ENCODE results near the gene TMCO5A.
A peak's percentile ranks its signal among the peaks of the same experiment; 100 is the strongest.
"Not testable (repeated sequence)": the region's sequence is repeated elsewhere in the genome, so short reads cannot be mapped to it uniquely, and the experiment has no call there.

TMCO5A gene

DNA sequence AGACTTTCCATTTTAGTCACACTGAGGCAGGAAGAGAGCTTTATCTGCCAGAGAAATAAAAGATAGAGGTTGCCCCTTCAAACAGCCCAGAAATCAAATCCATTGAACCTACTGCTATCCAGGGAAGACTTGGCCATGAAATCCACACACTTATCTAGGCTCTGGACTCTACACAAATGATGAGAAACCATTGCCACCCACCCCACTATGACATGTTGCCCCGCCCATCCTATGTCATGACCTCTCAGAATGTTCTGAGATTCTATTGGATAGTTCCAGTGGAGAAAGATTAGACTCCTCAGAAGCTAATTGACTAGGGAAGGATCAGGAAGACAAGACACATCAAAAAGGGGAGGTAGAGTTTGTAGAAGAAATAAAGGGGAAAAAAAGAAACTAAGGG lies at the start of gene TMCO5A:
TSS of gene TMCO5A (plus strand) at position 301 of the 400 bp plus-strand sequence. CDS start 1,684 bp downstream, outside the sequence.
- no peak for DNase-seq

GRCh38 chr15:37885651-37886050 lies 48.8 kb upstream of the TMCO5A start:
- no peak for DNase-seq

DNA sequence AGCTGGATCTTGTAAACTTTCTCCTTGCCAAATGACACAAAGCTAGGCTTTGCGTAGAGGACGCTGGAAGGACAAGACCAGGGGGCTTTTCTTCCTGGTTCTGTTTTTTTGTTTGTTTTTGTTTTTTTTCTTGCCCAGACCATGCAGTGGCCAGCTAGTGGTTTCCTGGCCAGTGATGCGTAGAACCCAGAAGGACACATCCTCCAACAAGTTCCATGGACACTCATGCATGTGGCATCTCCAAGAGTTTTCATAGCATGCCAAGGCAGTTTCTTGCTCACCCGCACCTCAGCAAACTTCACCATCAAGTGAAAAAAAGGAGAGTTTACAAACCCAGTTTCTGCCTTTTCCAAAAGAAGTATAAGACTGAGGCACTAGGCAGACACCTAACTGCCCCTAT lies 46.1 kb upstream of the TMCO5A start:
- no peak for DNase-seq

GRCh38 chr15:37891766-37892368 lies 42.6 kb upstream of the TMCO5A start:
- peak; percentile 45 for DNase-seq

- DNase-seq = no peak
These were observed 41.1 kb upstream of the TMCO5A start for GRCh38 chr15:37893309-37893708.

GRCh38 chr15:37898362-37898761 lies 36.1 kb upstream of the TMCO5A start:
- no peak for DNase-seq

DNA sequence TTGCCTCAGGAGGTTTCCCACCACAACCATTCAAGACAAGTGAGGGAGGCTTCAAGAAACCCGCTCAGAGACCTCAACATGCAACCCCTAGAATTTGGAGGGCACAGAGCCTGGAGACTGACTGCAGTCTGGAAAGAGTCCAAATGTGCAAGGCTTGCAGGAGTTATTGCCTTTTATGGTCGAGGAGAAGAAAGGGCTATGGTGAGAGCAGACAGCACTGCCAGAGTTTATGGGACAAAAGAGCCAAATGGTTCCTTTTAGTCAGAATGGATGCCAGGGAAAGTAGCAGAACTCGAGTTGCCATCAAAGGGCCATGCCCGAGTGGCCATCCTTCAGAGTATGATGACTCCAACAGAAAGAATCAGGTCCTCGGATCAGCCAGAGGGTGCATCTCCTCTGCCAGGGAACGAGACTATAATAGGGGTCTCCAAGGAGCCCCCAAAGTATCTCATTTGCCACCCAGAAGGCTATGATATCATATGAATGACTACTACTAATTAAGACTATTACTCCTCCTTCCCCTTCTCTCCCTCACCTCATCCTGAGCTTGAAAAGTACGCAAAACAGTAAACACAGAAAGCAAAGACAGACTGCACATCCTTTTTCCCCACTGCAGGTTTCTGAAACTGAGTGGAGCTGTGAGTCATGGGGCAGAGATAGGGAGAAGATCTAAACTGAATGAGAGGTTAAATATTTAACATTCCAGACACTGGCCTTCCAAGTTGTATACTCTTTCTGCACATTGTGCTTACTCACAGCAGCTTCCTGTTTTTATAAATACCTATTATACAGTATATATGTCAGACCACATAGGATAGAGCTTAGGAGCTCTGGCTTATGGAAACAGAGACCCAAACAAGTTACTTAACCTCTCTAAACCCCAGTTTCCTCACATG lies 33.9 kb upstream of the TMCO5A start:
- DNase-seq = no peak

DNA sequence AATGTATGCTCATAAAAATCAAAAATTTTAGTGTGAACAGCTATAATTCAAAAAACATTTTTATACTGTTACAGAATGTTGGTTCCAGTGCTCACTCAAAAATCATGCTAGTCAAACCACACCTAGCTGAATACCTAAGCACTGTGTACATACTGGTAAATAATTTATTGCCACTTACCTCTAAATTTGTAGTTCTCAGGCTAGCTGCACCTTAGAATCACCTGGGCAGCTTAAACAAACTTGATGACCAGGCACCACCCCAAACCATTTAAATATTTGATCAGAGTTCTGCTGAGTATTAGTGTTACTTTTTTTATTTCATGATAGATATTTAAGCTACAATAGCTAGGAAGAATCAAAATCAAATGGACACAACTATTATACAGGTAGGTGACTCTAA lies 32.3 kb upstream of the TMCO5A start:
- DNase-seq = no peak

DNA sequence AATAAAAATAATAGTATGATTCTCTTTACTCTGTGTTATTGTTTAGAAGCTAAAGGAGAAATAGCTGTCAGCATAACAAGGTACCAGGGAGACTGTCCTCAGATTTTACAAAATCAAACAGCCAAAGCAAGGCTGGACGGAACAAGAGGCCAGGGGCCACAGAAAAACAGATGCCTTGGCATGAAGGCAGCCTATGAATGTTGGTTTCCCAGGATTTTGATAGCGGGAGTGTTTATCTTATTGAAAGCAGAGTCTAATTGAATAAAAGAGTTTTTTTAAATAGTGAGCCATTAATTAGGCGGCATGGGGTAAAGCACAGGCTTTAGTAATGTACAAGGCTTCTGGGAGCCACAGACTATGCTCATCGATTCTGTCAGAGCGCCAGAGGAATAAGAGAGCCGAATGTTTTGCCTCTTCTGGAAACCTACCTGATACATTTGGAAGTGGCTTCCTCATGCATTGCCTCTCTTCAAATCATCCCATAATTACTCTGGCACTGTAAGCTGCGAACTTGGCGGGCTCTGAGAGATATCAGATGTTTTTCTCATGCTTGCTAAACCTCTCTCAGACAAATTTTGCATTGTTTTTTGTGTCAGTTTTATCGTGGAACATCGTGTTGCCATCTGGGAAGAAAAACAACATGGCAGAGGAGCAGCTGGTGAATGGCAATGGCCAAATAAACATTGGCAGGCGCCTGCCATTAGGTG lies 30.4 kb upstream of the TMCO5A start:
- DNase-seq = no peak

DNA sequence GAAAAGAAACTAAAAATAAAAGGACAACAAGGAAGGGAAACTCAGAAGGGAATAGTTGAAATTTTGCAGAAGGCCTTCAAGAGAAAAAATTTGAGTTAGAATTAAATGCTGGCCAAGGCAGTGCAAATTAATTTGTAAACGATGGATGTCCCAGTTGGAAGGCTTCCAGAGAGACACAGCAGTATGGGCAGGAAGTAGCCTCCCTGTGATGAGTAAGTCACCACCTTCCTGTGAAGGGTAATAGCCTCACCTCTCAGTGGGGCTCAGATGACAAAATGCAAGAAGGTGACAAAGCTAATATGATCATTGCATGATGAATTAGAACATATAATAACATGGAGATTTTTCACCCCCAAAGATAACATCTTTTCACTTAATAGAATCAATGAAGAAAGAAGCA lies 27.3 kb upstream of the TMCO5A start:
- DNase-seq = no peak

DNA sequence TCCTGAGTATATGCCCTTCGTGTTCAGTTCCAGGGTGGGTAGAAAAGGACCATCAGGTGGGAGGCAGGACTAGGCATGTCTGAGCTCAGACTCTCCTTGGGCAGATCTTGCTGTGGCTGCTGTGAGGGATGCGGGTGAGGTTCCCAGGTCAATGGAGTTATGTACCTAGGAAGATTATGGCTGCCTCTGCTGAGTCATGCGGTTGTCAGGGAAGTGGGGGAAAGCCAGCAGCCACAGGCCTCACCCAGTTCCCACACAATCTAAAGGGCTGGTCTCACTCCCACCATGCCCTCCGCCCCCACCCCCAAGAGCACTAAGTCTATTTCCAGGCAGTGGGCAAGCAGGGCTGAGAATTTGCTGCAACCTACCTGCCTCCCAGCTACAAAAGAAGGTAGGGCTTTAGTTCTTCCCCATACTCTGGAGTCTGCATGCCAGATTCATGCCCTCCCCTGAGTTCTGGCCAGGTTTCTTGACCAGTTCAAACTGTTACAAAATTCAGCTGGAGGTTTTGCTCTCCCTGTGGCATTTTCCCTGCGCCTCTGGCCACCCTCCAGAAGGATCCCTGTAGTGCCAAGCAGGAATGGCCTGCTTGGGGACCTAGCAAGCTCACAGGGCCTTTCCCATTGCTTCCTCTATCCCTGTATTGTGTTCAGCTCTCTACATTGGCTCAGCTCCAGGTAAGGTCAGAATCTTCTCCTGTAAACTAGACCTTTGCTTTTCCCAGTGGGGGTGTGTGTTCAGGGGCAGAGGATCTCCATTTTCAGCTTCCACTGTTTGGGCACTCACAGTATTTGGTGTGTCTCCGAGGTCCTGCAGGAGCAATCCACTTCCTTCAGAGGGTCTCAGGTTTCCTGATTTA lies 12.7 kb upstream of the TMCO5A start:
- no peak for DNase-seq

DNA sequence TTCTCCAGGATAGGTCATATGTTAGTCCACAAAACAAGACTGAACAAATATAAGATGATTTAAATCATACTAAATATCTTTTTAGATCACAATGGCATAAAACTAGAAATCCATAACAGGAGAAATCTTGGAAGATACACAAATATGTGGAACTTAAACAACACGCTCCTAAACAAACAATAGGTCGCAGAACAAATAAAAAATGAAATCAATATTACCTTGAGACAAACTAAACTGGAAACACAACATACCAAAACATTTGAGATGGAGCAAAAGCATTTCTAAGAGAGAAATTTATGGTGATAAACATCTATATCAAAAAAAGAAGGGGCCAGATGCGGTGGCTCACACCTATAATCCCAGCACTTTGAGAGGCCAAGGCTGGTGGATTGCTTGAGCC lies 8.3 kb upstream of the TMCO5A start:
- no peak for DNase-seq

DNA sequence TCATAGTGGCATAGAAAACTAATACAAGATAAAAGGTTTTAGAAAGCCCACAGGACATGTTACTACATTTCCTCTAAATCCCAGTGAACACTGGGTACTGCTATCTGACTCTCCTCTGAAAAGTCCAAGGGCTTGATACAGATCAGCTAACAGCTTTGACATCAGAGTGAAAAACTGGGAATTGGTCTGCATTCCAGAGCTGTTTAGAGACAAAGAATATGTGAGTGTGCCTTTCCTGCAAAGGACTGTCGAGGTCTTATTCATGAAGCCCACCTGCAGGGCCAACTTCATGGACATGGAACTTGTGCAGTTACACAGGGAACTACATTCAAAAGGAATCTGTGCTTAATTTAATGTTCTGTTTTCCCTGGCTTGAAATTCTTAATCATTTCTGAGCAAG lies 5.2 kb upstream of the TMCO5A start:
- DNase-seq = no peak

DNA sequence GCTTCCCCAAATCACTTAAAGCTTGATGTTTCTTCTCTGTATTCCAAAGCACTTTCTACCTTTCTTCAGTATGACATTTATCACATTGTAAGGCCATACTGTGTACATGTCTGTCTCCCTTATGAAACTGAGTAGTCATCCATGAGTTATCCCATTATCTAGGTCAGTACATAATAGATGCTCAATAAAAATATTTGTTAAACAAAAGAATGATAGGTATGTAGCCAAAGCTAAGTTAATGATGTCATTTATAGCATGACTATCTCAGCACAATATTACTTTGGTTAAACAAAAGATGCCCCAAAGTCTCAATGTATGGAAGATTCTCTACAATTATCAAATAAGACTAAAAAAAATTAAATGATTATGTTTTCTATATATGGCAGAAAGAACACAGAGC lies 3.1 kb upstream of the TMCO5A start:
- DNase-seq = no peak

DNA sequence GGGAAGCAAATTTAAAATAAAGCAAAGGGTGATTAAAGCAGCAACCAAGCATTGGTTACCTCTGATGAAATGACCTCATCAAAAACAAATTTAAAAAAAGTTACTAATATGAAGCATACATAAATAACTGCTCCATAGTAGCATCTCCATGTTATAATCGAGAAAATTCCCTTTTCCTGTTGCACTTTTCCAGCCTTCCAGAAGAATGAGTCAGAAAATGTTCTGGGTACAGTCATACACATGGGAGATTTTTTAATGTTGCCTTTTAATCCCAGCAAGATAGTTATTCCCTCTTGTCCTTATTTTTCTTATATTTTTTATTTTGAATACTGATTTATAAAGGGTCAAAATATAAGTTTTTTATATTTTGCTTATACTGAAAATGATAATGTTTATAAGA lies 2.6 kb upstream of the TMCO5A start:
- DNase-seq = no peak

DNA sequence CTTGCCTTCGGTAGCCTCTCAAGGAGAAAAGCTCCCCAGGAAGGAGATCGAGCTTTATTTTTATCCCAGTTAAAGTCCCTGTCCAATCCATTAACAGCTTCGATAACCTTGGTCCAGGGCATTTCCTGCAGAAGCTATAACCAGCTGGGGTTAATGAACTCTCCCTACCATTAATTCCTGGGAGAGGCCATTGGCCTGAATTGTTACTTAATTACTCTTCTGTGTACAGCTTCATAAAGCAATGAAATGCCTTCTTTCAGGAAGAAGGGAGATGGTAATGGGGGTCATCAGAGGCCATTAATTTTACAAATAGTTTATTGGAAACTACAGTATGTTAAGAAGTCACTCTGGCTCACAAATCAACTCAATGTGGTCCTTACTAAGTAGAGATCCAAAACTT lies 1.9 kb upstream of the TMCO5A start:
- DNase-seq = no peak

GRCh38 chr15:37933666-37934065 lies 774 bp upstream of the TMCO5A start:
- DNase-seq = no peak

GRCh38 chr15:37940876-37941275 lies 6.4 kb downstream of the TMCO5A start:
- DNase-seq = no peak

DNA sequence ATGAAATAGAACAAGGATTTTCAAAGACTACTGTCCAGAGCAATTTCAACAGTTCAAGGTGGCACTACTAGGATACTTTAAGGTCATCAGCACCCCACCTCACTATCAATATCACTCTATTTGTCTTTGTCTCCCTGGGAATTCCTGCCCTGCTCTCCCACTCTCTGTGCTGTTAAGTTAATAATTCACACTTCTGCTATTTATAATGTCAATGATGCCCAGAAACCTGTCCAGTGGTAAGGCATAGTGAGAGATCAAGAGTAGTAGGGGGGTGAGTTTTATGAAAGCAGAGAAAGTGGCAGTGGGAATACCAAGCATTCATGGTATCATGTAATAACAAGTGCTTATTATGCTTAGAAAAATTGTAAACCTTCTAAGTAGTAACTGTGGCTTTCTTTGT lies 7.3 kb downstream of the TMCO5A start:
- no peak for DNase-seq

DNA sequence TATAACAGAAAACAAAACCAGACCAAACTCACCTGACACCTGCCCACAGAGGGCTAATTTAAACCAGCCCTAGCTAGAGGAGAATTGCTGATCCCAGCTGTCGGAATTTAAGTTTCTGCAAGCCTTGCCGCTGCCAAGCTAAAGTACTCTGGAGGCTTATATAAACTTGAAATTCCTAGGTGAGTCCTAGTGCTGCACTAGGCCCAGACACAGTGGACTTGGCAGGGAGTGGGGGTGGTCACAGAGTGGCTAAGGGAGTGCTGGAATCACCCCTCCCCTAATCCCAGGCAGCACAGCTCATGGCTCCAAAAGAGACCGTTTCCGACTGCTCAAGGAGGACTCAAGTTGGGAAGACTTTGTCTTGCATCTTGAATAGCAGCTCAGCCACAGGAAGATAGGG lies 17.6 kb downstream of the TMCO5A start:
- DNase-seq = no peak

- not testable (repeated sequence) for DNase-seq
These were observed 26.3 kb downstream of the TMCO5A start for GRCh38 chr15:37960742-37961141.

DNA sequence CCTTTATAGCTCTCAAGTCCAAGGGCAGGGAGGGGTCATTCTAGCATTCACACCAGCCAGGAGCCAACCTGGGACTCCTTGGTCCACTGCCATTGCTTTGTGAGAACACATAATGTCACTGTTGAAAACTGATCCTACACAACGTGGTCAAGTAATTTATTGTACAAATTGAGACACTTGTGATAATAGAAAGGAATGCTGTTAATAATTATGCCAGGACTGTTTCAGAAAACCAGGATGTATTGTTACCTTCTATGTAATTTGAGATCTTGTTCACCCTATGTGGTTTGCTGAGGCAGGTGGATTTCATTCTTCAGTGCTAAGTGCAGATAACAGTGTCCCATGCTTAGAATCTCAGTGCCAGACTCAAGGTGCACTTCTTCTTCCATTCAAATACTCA lies 33.3 kb downstream of the TMCO5A start:
- no peak for DNase-seq

DNA sequence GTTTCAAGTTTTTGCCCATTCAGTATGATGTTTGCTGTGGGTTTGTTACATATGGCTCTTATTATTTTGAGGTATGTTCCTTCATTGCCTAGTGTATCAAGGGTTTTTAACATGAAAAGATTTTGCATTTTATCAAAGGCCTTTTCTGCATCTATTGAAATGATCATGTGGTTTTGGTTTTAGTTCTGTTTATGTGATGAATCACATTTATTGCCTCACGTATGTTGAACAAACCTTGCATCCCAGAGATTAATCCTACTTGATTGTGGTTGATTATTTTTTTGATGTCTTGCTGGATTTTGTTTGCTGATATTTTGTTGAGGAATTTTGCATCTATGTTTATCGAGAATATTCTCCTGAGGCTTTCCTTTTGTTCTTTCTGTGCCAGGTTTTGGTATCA lies 39.4 kb downstream of the TMCO5A start:
- no peak for DNase-seq

Measured in activated CD4-positive, alpha-beta T cell treated with anti-CD3 and anti-CD28 coated beads, Interleukin-10, Interleukin-2, amounts not matched to agents 100 ng/mL and 50 ng/mL, durations not matched to agents 16 hours and 8 hours (primary cell).